GM19397 (cell line): ENCODE data around the gene GABRG3.

Experiments used
- ATAC-seq: cut with Tn5 transposase; IDR thresholded peaks from one replicate; pipeline ENCODE4 v1.9.1; 2021; ENCODE audit warnings: mild to moderate bottlenecking, moderate library complexity; ENCODE audit not compliant: unreplicated experiment

Gene GABRG3

DNA sequence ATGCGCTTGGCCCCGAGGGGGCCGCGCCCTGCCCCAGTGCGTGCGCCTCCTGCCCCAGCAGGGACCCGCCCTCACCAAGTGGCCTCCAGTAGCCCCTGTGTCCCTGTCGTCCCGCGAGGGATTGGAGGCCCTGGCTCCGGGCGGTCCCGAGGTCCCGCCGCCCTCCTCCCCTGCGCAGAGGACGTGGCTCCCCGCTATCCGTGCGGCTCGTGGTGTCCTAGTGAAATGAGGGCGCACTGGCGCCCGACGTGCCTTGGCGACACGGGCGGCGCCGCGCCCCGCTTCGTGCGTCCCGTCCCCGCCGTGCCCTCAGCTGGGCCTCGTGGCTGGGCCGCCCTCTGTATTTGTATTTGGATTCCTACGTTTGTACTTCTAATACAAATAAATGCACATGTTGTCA lies 570.6 kb downstream of the GABRG3 start:
- no peak for ATAC-seq

DNA sequence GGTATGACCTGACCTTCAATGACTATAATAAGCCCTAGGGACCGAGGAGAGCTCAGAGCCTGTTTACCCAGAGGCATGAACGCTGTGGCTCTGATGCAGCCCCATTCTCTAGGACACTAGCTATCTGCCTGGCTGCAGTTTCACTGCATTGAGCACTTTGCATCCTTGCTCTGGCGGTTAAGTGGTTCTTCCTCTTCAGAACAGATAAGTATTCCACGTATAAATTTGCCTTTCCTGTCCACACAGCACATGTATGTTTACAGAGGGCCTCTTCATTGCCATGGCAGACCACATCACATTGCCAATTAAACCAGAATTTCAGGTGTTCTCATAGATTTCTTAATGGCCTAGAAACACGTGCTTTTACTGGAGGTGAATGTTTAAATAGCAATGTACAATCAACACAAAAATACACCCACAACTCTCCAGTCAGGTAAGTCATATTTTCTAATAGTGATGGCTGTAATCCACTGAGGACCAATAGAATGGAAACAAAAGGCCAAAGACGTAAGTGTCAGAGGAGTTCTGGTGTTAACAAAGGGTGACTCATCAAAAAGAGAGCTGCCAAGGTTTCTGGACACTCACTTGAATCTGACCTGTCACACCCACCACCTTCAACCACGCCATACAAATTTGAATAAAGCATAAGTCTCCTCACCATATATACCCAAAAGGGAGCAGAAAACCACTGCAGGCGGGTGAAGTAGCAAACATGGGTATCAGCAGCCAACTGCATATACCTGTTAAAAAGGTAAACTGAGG lies 574.7 kb downstream of the GABRG3 start:
- no peak for ATAC-seq

DNA sequence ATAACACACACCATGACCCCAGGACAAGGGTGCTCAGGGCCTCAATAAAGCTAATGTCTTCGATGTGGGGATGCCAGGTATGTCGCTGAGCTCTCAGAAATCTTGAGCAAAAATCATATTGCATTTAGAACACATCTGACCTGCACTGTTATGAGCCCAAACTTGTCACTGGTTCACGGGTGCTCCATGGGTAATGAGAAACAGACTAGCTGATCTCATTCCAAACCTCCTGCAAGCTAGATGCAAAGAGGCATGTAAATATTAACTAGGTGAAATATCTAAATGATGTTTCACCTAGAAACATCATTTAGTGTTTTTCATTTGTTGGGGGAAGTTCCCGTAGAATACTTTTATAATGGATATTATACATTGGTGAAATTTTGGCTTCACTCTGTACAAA lies 578.8 kb downstream of the GABRG3 start:
- ATAC-seq, result no peak

DNA sequence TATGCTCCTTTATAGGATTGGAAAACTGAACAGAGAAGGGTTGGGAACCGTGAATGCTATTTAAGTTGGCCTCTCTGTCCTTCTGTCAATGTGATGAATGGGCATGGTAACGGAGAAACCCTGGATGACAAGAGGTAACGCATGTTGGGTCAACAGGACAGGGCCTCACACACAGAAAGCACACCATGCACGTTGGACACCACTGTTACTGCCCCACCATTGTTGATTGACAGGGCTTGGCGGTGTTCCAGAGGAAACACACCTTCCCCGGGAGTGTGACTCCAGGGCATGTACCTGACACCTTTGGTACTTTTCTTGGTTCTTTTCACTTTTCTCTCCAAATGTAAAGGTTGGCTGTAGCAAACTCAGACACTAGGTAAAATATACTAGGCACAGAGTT lies 579.7 kb downstream of the GABRG3 start:
- no peak for ATAC-seq

DNA sequence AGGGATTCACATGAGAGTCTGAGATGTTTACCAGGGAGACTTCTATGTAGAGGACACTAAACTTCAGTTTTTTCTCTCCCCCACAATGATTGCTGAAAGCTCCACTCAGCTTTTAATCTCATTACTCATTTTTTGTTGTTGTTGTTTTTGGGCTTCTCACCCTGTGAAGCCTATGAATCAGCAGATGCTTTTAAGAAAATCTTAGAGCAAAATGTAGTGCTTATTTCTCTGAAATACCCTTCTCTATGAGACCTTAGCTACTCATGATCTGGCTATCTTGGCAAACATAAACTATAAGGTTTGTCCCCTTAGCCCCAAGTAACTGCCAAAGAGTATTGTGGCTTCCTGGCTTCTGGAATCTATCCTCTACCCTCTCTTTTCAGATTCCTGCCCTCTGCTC lies 590.8 kb downstream of the GABRG3 start:
- no peak for ATAC-seq

DNA sequence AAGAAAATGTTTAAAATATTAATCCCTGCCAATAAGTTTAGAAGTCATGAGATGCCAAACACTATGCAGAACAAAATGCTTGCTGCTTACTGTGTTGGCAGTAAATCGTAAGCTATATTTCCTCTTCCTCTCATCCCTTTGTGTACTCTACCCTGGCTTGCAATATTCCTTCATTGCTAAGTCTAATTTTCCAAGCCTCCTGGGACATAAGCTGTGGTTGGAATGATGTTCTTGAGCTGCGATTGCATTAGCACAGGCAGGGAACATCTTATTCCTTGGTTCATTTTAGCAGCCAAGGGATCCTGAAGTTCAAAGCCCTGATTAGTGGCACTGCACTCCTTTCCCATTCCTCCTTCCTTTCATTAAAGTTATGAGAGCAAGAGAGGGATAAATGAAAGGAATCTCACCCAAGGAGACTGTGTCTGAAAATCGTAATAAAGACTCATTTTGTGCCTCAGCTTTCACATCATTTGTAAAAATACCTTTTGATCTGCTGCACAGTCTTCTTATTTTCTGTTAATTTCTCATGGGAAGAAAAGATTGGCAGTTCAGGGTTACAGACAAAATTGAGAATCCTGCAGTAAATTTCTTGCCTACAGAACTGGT lies 592.9 kb downstream of the GABRG3 start:
- ATAC-seq, result no peak

DNA sequence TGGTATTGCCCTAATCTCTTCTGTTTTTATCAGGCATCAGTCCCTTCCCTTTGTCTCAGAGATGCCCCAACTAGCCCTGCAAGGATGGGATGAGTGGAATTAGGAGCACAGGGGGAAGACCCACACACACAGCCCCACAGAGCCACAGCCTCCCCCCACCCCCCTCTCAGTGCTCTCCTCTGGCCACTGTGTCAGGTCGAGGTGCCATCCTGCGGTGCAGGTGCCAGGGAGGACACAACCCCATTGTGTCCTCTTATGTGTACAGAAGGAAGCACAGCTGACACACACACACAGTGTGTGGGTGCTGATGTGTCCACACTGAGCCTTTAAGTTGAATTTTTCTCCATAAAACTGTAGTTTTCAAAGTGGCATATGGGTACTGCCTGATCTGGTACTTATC lies 593.7 kb downstream of the GABRG3 start:
- no peak for ATAC-seq

DNA sequence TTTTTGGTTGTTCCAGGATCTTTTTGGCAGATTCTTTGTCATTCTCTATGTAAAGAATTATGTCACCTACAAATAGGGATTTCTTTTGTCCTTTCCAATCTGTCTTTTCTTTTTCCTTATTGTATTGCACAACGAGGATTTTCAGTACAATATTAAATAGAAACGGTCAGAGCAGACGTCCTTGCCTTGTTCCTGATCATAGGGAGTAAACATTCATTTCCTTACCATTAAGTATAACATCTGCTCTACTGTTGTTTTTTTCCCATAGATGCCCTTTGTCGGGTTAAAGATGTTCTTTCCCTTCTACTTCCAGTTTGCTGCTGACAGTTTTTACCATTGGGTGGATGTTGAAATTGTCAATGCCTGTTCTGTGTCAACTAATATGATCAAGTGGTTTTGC lies 599.8 kb downstream of the GABRG3 start:
- no peak for ATAC-seq

DNA sequence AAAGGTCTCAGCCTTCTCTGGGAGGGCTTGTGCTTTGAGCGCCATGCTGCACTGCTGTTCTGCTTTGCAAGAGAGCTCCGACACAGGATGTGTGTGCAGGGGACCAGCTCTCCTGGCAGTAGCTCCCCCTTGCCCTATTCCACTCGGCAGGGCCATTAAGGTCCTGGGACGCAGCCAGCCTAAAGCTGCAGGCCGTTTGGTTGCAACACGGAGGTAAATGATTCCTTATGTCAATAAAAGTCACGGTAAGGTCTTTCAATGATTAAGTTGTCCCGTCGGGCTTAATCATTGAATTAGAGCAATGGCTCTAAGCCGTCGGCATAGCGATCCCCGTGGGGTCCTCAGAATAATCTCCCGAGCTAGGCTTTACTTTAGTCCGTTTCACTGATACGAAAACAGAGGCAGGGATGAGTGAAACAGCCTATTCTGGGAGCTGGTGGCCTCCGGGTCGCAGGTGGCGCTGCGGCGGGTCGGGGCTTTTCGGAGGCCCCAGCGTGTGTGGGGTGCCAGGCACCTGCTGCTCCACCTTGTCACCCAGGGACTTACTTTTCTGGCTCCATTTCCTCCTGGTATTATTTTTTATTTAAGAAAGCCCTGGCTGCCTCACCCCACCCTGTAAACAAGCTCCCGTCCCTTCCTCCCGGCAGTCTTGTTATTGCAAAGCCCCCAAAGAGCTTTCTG lies 603.0 kb downstream of the GABRG3 start:
- no peak for ATAC-seq

DNA sequence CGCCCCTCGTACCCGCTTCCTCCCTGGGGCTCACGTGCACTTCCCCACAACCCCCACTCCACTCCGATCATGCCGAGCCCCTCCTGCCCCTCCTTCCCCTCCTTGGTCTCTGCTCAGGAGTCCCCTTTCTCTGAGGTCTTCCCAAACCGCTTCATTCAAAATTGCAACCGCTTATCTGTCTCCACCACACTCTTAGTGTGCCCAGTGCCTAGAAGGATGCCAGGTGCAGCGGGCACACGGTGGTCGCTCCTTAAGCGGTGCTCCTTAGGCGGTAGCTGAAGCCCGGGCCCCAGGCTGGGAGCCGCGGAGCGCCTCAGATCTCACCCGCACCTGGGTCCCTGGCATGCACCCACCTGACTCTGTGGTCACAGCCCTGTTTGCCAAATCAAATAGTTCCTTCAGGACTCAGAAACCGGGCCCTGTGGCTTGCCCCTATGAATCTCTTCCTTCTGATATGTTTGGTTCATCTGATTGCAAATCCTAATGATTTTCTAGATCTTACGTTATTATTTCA lies 603.6 kb downstream of the GABRG3 start:
- no peak for ATAC-seq

DNA sequence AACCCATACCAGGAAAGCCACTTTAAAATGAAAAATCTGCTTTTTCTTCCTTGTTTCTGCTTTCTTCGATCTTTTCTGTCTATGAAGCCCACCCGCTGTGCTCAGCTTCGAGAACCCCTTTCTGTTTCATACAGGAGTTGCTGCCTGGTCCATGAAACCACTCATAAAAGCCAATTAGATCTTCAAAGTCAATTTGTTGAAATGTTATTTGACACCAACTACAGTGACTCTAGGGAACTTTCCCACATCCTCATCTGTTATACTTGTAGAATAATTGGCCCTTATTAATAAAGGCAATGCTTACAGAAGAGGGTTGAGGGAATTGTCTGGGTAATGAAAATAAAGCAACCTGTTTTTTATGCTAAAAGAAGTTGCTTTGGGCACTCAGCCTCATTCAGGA lies 604.5 kb downstream of the GABRG3 start:
- ATAC-seq, result no peak

DNA sequence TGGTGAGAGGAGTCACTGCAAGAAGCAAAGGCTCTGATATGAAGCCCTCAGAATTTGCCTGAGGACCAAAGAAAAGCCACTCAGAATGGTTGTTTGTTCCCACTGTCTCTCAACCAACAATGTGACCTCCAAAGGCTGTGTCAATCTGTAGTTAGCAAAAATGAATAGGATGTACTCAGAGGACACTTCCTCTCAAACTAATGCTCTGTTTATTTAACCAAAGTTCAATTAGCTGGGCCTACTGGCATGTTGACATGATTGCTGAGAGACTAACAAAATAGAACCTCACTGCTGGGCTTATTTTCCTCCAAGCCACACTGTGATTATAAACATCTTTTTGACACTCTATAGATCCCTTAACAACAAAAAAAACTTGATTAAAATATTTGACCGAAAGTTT lies 605.6 kb downstream of the GABRG3 start:
- no peak for ATAC-seq

DNA sequence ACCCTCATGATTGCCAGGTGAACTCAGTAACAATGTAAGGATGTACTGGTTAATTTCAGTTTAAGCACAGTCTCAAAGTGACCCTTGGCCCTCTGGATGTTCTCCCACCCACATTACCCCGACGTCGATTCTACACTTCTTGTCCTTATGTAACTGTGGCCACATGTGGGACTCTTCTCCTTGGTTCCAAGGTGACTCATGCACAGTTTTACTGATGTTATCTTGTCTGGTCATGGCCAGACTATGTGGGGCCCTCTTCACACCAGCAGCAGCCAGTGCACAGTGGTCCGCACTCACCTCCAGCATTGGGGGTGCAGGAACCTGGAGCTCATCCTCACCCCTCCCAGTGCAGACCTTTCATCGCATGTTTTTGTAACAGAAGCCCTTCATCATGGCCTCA lies 608.8 kb downstream of the GABRG3 start:
- no peak for ATAC-seq

DNA sequence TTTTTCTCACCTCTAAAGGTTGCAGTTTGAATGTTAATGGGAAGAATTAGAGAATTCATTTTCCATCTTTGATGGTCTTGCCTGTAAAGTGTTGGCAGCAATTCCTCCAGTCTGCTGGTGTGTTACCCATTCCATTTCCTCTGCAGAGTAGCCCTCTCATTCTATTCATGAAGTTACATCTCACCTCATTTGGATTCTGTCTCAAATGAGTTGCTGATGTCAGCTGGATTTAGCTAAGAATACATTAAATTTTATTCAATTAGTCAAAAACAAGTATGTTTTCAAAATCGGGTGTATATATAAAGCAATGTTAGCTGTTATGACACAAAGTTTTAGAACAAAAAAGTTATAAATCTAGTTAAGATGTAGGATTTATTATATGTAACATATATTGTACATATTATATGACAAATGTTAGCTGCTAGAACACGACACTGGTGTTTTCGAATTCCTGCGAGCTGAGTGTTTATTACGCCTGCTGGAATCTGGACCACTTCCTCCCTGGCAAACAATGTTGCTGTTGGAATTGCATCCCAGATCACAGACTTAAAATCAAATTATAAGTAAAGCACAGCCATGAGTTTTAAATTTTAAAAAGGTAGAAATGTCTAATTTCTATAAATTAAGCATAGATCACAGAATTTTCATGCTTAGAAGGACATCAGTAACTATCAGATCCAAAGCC lies 611.9 kb downstream of the GABRG3 start:
- ATAC-seq, result no peak

DNA sequence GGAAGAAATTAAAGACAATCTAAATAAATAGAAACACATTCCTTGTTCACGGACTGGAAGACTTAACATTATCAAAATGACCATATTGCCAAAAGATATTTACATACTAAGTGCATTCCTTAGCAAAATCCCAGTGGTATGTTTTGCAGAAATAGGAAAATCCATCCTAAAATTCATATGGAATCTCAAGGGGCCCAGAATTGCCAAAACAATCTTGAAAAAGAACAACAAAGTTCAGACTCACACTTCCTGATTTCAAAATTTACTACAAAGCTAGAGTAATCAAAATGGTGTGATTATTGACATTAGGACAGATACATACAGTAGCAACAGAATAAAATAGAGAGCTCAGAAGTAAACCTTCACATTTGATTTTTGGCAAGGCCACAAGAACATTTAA lies 612.7 kb downstream of the GABRG3 start:
- no peak for ATAC-seq

DNA sequence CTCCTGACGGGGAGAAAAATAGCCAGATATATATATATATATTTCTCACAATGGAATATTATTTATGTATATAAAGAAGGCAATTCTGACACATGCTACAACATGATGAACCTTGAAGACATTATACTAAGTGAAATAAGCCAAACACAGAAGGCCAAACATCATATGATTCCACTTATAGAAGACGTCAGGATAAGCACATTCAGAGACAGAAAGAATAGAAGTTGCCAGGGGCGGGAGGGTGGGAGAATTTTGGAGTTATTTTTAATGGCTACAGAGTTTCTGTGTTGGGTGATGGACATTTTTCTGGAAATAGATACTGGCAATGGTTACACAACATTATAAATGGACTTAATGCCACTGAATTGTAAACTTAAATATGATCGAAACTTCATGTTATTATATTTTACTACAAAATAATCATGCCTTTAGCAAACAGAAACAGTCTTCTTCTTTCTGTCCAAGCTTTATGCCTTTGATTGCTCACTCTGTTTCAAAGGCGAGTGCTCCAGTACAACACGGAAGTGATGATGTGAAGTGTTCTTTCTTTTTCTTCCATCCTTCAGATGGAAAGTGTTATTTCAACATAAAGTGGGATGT lies 614.2 kb downstream of the GABRG3 start:
- no peak for ATAC-seq

DNA sequence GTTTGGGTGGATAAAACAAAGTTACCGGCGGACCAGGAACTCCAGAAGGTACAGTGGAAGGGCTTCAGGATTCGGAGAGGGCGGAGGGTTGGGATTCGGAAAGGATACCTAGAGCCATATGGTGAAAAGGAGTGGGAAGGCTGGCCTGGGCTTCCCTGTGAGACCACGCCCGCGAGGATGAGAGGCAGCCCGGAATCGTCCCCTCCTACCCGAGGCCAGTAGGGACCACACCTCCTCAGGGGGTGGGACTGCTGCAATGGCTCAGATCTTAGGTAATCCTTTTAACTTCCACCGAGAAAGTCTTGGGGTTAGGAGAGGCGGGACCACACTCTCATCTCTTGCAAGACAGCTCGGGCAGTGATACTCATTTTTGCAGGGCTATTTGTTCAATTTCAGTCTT lies 616.8 kb downstream of the GABRG3 start:
- no peak for ATAC-seq

DNA sequence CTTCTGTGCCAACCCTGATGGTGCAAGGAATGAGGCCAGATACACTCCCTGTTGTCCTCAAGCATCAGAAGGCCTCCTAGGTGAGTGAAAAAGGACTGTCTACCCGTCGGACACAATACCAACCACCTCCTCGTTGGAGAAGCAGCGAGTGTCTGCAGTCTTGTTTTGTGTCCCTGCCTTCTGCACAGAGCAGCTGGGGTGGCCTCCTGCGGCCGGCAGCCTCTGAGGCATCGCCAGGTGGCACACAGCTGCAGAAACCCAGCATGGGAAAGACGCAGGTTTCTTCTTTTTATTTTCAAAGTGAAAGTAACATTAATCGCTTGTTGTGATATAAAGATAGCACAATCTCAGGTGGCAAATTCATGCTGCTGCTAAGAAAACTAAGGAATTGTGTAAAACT lies 618.3 kb downstream of the GABRG3 start:
- no peak for ATAC-seq

DNA sequence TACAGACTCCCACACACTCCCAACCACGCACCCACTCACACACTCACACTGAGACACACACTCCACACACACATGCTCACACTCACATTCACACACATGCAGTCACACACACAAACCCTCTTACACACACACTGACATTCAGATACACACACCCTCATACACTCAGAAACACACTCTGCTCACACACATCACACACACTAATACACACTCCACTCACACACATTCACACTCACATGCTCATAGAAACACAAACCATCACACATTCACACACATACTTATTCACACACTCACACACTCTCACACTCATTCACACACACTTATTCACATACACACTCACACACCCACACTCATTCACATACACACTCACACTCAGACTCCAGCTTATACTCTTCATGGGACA lies 618.8 kb downstream of the GABRG3 start:
- no peak for ATAC-seq
